Inferior parietal cortex (tissue), 1 donor: ENCODE data around the gene THAP3.
A peak's percentile ranks its signal among the peaks of the same experiment; 100 is the strongest.
"Not testable (repeated sequence)": the region's sequence is repeated elsewhere in the genome, so short reads cannot be mapped to it uniquely, and the experiment has no call there.

Source experiments
- DNase-seq: peaks from one replicate; pipeline ENCODE4 v3.0.0-alpha.2; 2016; ENCODE audit errors: extremely low spot score

The THAP3 gene

GRCh38 chr1:6591222-6591621, 33.4 kb upstream of the THAP3 start:
- DNase-seq: no peak

DNA sequence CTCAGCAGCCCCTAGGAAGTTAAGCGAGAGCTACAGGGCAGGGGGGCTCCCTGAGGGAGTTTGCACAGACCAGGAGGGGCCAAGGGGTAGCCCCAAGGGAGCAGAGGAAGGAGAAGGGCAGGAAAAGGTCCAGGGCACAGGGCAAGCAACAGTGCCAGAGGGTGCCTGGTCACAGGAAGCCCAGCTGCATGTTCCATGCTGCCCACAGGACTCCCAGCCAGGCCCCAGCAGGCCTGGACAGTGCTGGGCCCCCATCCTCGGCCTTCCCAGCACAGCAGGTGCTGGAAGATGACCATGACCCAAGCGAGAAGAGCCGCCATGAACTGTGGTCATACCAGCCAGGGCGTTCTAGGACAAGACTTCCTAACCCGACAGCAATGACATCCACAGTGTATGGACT, 33.0 kb upstream of the THAP3 start:
- no peak for DNase-seq

DNA sequence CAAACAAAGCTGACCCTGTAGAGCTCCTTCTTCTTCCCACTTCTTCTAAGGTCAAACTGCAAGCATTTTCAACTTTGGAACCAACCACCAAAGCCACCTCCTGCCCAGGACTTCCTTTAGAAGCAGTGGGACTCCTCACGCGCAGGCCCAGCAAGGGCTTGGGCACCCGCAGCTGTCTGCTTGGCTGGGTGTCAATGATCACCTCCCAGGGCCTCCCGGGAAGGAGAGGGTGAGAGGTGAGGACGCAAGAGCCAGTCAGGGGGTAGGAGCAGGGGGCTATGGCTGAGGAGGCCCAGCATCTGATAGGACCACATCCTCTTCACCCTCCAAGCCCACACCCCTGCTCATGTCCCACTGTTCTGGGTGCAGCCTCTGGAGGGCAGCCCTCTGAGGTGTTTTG, 32.2 kb upstream of the THAP3 start:
- no peak for DNase-seq

DNA sequence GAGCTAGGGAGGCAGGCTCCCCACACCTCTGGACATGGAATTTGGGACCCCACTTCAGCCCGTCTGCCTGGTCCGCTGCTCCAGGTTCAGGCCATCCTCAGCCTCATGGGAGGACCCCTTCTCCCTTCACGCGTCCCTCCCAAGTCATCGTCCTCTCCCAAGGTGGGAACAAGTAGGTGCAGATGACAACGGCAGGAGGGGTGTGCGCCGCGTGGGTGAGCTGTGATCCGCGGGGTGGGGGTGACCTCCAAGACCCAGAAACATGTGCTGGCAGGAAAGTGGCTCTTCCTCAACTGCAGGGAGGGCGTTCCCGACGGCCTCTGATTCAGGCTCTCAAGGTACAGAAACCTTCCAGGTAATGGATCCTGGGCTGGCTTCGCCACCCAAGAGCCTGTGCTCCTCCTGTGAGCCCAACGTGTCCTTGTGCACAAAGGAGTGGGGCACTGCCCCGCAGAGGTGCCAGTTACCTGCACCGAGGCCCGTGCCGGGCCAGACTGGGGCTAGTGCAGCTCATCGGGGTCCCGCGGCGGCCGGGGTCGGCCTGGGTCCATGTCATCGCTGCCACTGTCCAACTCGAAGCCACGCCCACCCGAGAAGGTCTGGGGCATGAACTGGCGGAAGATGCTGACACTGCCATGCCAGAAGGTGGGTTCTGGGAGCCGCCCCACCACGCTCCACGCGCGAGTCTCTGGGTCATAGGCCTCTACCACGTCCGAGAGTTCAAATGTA, 31.6 kb upstream of the THAP3 start:
- no peak for DNase-seq

GRCh38 chr1:6593810-6594209, 30.9 kb upstream of the THAP3 start:
- DNase-seq: no peak

GRCh38 chr1:6594977-6595740, 29.5 kb upstream of the THAP3 start:
- DNase-seq: no peak

- no peak for DNase-seq
Observed at GRCh38 chr1:6596351-6596750, 28.3 kb upstream of the THAP3 start.

- no peak for DNase-seq
Observed at GRCh38 chr1:6596886-6597776, 27.5 kb upstream of the THAP3 start.

DNA sequence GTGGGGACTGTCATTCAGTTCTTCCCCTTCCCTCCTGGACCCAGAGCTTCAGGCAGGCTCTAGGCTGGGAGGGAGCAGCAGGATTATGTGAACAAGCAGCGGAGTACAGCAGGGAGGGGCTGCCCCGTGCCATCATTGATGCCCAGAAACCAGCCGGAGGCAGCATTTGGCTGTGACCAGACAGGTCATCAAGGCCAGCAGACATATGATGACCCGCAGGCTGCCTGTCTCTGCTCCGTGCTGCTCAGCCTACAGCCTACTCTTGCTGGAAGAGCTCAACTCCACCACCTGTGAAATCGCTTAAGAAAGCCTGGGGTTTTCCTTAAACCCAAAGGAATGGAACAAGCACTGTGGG, 26.9 kb upstream of the THAP3 start:
- no peak for DNase-seq

DNA sequence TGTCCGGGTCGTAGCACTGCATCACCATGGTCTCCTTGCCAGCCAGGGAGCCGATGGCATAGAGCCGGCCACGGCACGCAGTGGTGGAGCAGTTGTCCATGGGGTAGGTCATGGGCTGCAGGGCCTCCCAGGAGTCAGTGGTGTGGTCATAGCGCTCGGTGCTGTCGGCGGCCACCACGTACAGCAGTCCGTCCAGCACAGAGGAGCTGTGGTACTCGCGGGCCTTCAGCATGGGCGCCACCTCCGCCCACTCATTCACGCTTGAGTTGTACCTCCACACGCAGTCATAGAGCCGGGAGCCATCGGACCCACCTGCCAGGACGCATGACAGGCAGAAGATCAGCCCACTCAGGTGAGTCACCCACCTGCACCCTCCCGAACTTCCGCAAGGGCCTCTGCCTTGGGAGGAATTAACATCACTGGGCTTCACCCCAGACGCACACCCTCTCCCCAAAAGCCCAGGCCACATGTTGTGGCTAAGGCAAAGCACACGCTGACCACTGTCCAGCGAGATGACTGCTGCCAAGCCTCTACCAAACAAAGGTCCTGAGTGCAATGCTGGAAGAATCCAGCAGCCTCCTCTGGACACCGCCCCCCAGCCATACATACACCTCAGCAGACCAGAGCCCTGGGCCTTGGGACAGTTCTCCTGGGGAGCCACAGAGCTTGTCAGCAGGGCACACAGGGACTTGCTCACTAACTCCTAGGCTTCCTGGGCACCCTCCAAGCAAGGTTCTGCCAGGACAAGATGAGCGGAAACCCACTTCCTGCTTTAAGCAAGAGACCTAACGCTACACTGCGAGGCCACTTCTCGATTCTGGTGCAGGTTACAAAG, 25.3 kb upstream of the THAP3 start:
- no peak for DNase-seq

DNA sequence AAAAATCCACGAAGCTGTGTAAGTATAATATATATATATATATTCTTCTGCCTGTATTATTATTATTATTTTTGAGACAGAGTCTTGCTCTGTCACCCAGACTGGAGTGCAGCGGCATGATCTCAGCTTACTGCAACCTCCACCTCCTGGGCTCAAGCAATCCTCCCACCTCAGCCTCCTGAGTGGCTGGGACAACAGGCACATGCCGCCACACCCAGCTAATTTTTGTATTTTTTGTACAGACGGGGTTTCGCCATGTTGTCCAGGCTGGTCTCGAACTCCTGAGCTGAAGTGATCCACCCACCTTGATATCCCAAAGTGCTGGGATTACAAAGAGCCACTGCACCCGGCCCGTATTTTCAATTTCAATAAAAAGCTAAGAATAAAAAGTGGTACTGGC, 24.7 kb upstream of the THAP3 start:
- not testable (repeated sequence) for DNase-seq

DNA sequence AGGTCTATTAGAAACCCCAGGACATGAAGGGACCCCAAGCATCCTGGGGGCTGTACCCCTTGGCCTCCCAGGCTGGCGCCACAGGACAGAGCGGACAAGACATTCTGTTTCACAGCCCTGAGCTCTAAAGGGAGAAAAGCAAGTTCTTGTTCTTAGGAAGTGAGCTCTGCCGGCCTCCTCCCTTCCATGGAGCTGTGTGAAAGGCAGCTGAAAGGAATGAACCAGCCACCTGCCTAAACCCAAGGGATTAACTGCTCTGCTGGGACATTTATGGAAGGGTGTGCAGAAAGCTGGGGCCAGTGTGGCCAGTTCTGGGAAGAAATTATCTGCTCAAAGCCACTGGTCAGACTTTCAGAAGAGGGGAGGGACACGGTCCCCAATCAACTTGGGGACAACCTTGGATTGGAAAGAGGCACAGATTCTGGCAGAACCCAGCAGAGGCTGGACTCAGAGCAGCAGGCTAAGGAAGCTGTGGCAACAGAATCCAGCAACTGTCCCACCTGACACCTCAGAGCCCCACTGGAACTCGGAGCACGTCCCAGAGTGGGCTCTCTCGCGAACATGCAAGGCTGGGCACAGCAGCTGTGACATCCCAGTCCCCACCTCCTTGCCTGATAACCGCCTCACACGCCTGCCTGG, 24.1 kb upstream of the THAP3 start:
- DNase-seq: no peak

DNA sequence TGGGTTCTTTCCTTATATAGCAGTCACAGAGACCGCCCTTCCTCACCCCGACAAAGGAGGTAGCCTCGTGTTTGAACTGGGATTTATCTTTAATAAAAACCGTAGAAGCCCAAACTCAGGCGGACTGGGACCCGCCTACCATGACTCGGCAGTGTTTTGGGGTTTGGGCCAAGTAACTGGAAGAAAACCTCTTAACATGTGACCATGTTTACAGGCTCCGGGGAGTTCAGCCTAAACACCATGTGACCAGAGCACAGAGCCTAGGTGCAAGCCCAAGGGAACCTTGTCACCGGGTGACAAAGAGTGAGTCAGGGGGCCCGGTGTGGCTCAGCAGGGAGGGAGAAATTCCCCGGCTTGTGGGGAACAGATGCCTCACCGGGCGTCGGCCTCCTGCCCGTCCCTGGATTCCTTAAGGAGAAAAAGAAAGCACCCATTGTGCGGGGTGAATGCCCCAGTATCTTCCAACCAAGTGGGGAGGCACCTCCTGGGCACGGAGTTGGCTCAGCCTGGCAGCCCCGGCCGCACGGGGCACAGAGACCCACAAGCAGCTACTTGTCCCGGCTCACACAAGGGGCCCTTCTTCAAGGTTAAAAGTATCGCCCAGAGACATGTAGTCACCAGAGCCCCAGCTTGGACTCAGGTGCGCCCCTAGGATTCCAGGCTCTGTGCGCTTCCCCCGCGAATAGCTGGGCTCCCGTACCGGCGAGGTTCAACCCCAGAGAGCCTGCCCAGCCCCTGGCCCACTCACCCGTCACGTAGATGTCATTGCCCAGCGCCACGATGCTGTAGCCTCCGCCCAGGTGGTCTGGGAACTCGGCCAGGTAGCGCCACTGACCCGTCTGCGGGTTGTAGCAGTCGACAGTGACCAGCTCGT, 23.4 kb upstream of the THAP3 start:
- DNase-seq: peak; percentile 88

- no peak for DNase-seq
Observed at GRCh38 chr1:6601923-6602668, 22.6 kb upstream of the THAP3 start.

- DNase-seq: peak; percentile 79
Observed at GRCh38 chr1:6602669-6603237, 21.9 kb upstream of the THAP3 start, which contains the start of gene KLHL21. KLHL21 (minus strand) TSS chr1:6602869; CDS start chr1:6602817, 52 bp downstream.

GRCh38 chr1:6603238-6603914, 21.3 kb upstream of the THAP3 start:
- DNase-seq: peak; percentile 86

DNA sequence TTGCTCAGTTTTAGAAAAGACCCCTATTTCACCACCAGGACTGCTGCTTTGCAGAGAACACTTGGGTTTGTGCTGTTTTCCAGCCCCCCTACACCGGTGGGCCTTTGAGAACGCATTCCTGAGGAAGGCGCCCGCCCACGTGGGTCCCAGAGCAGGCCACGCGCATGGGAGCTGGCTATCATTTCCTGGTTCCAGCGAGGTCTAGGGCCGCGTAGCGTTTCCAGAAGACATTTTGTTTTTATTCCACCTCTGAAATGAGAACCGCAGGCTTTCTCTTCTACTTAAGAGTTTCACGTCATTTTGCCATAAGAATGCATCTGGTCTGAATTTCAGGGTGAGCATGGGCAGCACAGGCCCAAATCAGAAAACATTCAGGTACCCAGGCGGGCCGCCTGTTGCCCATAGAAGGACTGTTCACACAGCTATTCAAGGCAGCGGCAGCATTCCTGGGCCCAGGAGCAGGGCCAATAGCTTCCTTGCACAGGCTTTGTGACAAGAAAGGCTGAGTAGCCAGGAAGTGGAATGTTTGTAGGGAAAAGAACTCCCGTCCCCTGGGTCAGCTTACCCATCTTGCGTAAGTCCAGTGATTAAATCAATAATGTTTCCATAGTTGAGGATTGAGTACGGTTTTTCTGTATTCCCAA, 20.6 kb upstream of the THAP3 start:
- no peak for DNase-seq
